GM21825 (cell line): ENCODE measurements around the gene CCL15.
"Not testable (repeated sequence)": the region's sequence is repeated elsewhere in the genome, so short reads cannot be mapped to it uniquely, and the experiment has no call there.

Source experiments
- ATAC-seq: cut with Tn5 transposase; IDR thresholded peaks from one replicate; pipeline ENCODE4 v1.9.1; 2021; ENCODE audit warnings: mild to moderate bottlenecking, moderate library complexity; ENCODE audit not compliant: unreplicated experiment

Gene CCL15

GRCh38 chr17:36001110-36001771 lies at the start of gene CCL15:
Gene CCL15, minus strand, starts transcription at chr17:36001553. Its CDS starts 61 bp downstream, at chr17:36001492.
- ATAC-seq: no peak

- ATAC-seq: no peak
Measured at GRCh38 chr17:36049643-36050042, 48.3 kb upstream of the CCL15 start.

GRCh38 chr17:36048066-36048465 lies 46.7 kb upstream of the CCL15 start:
- no peak for ATAC-seq

GRCh38 chr17:36036235-36036634 lies 34.9 kb upstream of the CCL15 start:
- ATAC-seq: no peak

- ATAC-seq: no peak
Measured at GRCh38 chr17:36034127-36034526, 32.8 kb upstream of the CCL15 start.

- no peak for ATAC-seq
Measured at GRCh38 chr17:36030956-36031355, 29.6 kb upstream of the CCL15 start.

- no peak for ATAC-seq
Measured at GRCh38 chr17:36027761-36028160, 26.4 kb upstream of the CCL15 start.

GRCh38 chr17:36024106-36024869 lies 22.9 kb upstream of the CCL15 start:
- no peak for ATAC-seq

GRCh38 chr17:36019423-36019822 lies 18.1 kb upstream of the CCL15 start:
- no peak for ATAC-seq

GRCh38 chr17:36017799-36018198 lies 16.4 kb upstream of the CCL15 start, which contains the start of gene CCL23:
Gene CCL23, minus strand, starts transcription at chr17:36017972. Its CDS starts 75 bp downstream, at chr17:36017897.
- ATAC-seq: no peak

GRCh38 chr17:36016555-36016954 lies 15.2 kb upstream of the CCL15 start:
- no peak for ATAC-seq

- not testable (repeated sequence) for ATAC-seq
Measured at GRCh38 chr17:36015895-36016294, 14.5 kb upstream of the CCL15 start.

- no peak for ATAC-seq
Measured at GRCh38 chr17:36014946-36015345, 13.6 kb upstream of the CCL15 start.

- no peak for ATAC-seq
Measured at GRCh38 chr17:36011201-36011600, 9.8 kb upstream of the CCL15 start.

- no peak for ATAC-seq
Measured at GRCh38 chr17:36008998-36009665, 7.8 kb upstream of the CCL15 start.

GRCh38 chr17:36004594-36005108 lies 3.3 kb upstream of the CCL15 start:
- no peak for ATAC-seq

GRCh38 chr17:36002631-36003030 lies 1.3 kb upstream of the CCL15 start:
- no peak for ATAC-seq

GRCh38 chr17:36001862-36002603 lies 680 bp upstream of the CCL15 start:
- ATAC-seq: no peak

- no peak for ATAC-seq
Measured at GRCh38 chr17:36000732-36001109, 632 bp downstream of the CCL15 start.

- no peak for ATAC-seq
Measured at GRCh38 chr17:35998756-35999155, 2.6 kb downstream of the CCL15 start.

GRCh38 chr17:35998018-35998545 lies 3.3 kb downstream of the CCL15 start:
- ATAC-seq: no peak
